ENCODE results near the gene CRLF3. TPM values are rescaled to one million over a fixed set of nuclear protein-coding genes. Genes with fewer than 3 reads are reported as not detected.

Gene CRLF3
- total and polyA plus RNA-seq, 10 of the 15 experiments (the other 5 are each of a cell fraction or from before 2014, with no cell fraction given), result 10.0 to 39.2 (median 26.7) TPM

DNA sequence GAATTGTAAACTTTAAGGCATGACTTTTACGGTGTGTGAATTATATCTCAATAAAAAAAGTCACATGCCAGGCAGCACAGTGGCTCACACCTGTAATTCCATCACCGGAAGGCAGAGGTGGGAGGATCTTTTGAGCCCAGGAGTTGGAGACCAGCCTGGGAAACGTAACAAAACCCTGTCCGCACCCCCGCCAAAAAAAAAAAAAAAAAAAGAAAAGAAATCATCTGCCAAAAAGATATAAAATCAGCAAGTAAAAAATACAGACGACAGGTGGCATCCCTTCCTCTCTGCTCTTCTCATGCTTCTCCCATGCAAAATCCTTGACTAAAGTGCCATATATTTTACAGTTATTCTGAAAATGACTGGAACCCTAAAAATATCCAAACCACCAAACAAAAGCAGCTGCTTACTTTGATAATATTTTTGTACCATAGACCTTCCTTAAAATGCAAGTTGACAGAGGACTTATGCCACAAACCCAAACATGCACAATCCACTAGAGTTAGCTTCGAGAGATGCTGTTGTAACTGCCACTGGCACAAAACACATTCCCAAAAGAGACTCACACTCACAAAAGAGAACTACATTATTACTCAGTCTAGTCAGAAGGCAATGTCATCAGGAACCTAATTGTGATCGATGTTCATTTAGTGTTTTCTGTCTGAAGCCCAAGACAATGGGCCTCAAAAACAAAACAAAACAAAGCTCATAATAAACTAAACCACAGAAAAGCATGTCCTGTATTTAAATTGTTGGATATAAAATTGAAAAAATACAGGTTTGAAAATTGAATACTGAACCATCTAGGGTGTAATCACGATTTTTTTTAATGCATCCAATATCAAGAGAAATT, 2.4 kb downstream of the CRLF3 start (continued):
- TF ChIP-seq NRF1 (conservative IDR thresholded peaks at IDR 0.05; ENCODE audit: low read depth, low read length) (no peak), KLF5 (IDR thresholded peaks at IDR 0.05; ENCODE audit: partially characterized antibody) (no peak), CREM (IDR thresholded peaks at IDR 0.05; ENCODE audit: low read depth) (no peak), BCL11A (IDR thresholded peaks at IDR 0.05; ENCODE audit: low read depth, low read length) (0 out of 2 replicates have a peak, but pooled peaks have one; percentile 4), MEF2B (IDR thresholded peaks at IDR 0.05; ENCODE audit: partially characterized antibody, poor library complexity, severe bottlenecking) (no peak), RCOR1 (conservative IDR thresholded peaks at IDR 0.05; ENCODE audit: low read depth, low read length) (no peak), GABPA (IDR thresholded peaks at IDR 0.05; ENCODE audit: low read depth) (no peak), ZNF274 (IDR thresholded peaks at IDR 0.05; ENCODE audit: insufficient read depth, insufficient read length) (no peak), PML (IDR thresholded peaks at IDR 0.05; ENCODE audit: low read length) (0 out of 2 replicates have a peak, but pooled peaks have one; percentile 44), ZNF24 (IDR thresholded peaks at IDR 0.05) (no peak), CBFB (IDR thresholded peaks at IDR 0.05; ENCODE audit: low read depth) (no peak), SUPT20H (IDR thresholded peaks at IDR 0.05; ENCODE audit: borderline replicate concordance, control insufficient read depth, low read depth, low read length) (no peak), RELA (IDR thresholded peaks at IDR 0.05; ENCODE audit: borderline replicate concordance, partially characterized antibody) (no peak), SP1 (IDR thresholded peaks at IDR 0.05; ENCODE audit: low read depth, low read length) (no peak), SMC3 (IDR thresholded peaks at IDR 0.05; ENCODE audit: borderline replicate concordance, low read length) (no peak), RUNX3 (IDR thresholded peaks at IDR 0.05; ENCODE audit: low read length) (peak; percentile 53), MEF2A (IDR thresholded peaks at IDR 0.05; ENCODE audit: insufficient read depth, low read depth, low read length) (peak; percentile 87), BHLHE40 (IDR thresholded peaks at IDR 0.05; ENCODE audit: borderline replicate concordance in 1 of 2, low read depth in 2 of 2, low read length in 1 of 2) (no peak)
- TF ChIP-seq, protein P1, sequence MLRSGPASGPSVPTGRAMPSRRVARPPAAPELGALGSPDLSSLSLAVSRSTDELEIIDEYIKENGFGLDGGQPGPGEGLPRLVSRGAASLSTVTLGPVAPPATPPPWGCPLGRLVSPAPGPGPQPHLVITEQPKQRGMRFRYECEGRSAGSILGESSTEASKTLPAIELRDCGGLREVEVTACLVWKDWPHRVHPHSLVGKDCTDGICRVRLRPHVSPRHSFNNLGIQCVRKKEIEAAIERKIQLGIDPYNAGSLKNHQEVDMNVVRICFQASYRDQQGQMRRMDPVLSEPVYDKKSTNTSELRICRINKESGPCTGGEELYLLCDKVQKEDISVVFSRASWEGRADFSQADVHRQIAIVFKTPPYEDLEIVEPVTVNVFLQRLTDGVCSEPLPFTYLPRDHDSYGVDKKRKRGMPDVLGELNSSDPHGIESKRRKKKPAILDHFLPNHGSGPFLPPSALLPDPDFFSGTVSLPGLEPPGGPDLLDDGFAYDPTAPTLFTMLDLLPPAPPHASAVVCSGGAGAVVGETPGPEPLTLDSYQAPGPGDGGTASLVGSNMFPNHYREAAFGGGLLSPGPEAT (IDR thresholded peaks at IDR 0.05; ENCODE audit: low read depth), result peak; percentile 57
- TF ChIP-seq, protein P2, sequence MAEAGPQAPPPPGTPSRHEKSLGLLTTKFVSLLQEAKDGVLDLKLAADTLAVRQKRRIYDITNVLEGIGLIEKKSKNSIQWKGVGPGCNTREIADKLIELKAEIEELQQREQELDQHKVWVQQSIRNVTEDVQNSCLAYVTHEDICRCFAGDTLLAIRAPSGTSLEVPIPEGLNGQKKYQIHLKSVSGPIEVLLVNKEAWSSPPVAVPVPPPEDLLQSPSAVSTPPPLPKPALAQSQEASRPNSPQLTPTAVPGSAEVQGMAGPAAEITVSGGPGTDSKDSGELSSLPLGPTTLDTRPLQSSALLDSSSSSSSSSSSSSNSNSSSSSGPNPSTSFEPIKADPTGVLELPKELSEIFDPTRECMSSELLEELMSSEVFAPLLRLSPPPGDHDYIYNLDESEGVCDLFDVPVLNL (IDR thresholded peaks at IDR 0.05; ENCODE audit: low read depth, low read length), result no peak
- TF ChIP-seq, protein P3, sequence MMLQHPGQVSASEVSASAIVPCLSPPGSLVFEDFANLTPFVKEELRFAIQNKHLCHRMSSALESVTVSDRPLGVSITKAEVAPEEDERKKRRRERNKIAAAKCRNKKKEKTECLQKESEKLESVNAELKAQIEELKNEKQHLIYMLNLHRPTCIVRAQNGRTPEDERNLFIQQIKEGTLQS (IDR thresholded peaks at IDR 0.05; ENCODE audit: borderline replicate concordance, extremely low read depth, low read depth, low read length), result no peak
- TF ChIP-seq, protein P4, sequence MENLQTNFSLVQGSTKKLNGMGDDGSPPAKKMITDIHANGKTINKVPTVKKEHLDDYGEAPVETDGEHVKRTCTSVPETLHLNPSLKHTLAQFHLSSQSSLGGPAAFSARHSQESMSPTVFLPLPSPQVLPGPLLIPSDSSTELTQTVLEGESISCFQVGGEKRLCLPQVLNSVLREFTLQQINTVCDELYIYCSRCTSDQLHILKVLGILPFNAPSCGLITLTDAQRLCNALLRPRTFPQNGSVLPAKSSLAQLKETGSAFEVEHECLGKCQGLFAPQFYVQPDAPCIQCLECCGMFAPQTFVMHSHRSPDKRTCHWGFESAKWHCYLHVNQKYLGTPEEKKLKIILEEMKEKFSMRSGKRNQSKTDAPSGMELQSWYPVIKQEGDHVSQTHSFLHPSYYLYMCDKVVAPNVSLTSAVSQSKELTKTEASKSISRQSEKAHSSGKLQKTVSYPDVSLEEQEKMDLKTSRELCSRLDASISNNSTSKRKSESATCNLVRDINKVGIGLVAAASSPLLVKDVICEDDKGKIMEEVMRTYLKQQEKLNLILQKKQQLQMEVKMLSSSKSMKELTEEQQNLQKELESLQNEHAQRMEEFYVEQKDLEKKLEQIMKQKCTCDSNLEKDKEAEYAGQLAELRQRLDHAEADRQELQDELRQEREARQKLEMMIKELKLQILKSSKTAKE (IDR thresholded peaks at IDR 0.05; ENCODE audit: low read depth, poor library complexity, severe bottlenecking), result no peak
- TF ChIP-seq, protein P5, sequence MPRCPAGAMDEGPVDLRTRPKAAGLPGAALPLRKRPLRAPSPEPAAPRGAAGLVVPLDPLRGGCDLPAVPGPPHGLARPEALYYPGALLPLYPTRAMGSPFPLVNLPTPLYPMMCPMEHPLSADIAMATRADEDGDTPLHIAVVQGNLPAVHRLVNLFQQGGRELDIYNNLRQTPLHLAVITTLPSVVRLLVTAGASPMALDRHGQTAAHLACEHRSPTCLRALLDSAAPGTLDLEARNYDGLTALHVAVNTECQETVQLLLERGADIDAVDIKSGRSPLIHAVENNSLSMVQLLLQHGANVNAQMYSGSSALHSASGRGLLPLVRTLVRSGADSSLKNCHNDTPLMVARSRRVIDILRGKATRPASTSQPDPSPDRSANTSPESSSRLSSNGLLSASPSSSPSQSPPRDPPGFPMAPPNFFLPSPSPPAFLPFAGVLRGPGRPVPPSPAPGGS (IDR thresholded peaks at IDR 0.05; ENCODE audit: borderline replicate concordance, insufficient read depth, low read depth, low read length, poor library complexity, severe bottlenecking), result no peak

Data from GM12878 (cell line).